A549 (cell line): ENCODE data around the gene PHC2. TPM values are rescaled to one million over a fixed set of nuclear protein-coding genes. Genes with fewer than 3 reads are reported as not detected.

Experiments used
- ATAC-seq, 2 experiments: fragments of 200-7000 bp in 1 of 2; fragments of >200 bp in 1 of 2; cut with Nextera tagmentation in 1 of 2; cut with Tn5 transposase in 1 of 2; 3 replicates each; pipeline versions ENCODE4 v1.8.0 to v1.9.1; 2018 to 2020; ENCODE audit warnings: mild to moderate bottlenecking in 1 of 2, moderate library complexity in 1 of 2
- CTCF ChIA-PET: fragments of 300-600 bp; sonication (Branson Sonifier 250); formaldehyde crosslinking; extraction: SDS; loops from one replicate; lab custom pipeline; 2021; ENCODE audit warnings: antibody characterized with exemption, inconsistent platforms; lab: Yijun Ruan, JAX
- POLR2A ChIA-PET: fragments of 350-600 bp; formaldehyde crosslinking; extraction: SDS; loops from one replicate; lab custom pipeline; 2021; ENCODE audit warnings: antibody characterized with exemption, inconsistent platforms; lab: Yijun Ruan, JAX
- DNase-seq, 2 experiments: peaks; one replicate each; pipeline versions ENCODE4 v3.0.0 to v3.0.0-alpha.2; 2011 to 2016; ENCODE audit warnings: low read depth in 1 of 2, low spot score in 1 of 2
- FAIRE-seq: peaks from 2 replicates; lab custom pipeline; 2011; peaks lifted over from hg19 to GRCh38; lab: Jason Lieb, UNC
- H3K27ac ChIP-seq, 2 experiments: fragments of >200 bp; sonication (Bioruptor Twin); formaldehyde crosslinking; 3 replicates each; pipeline ENCODE4 v1.5.1; 2016 to 2017
- H3K4me1 ChIP-seq: fragments of >200 bp; sonication (Bioruptor Twin); formaldehyde crosslinking; 3 replicates; pipeline ENCODE4 v1.6.1; 2016
- H3K4me2 ChIP-seq: fragments of >200 bp; sonication (Bioruptor Twin); formaldehyde crosslinking; 3 replicates; pipeline ENCODE4 v1.6.1; 2016
- H3K4me3 ChIP-seq: fragments of >200 bp; sonication (Bioruptor Twin); formaldehyde crosslinking; 3 replicates; pipeline ENCODE4 v1.5.1; 2016
- H3K9me3 ChIP-seq: fragments of >200 bp; sonication (Bioruptor Twin); formaldehyde crosslinking; 3 replicates; pipeline ENCODE4 v1.6.1; 2016
- BHLHE40 ChIP-seq: IDR thresholded peaks from 2 replicates; pipeline ENCODE4 v1.6.1; 2012; ENCODE audit warnings: low read depth, low read length, inconsistent platforms
- CEBPB ChIP-seq, 2 experiments: fragments of >200 bp in 1 of 2; sonication (Bioruptor Twin) in 1 of 2; formaldehyde crosslinking in 1 of 2; IDR thresholded peaks; 2 replicates each; pipeline ENCODE4 v1.6.1; 2012 to 2016
- EHMT2 ChIP-seq: fragments of 200-600 bp; sonication (generic); IDR thresholded peaks from 2 replicates; pipeline ENCODE4 v1.6.1; 2016; ENCODE audit warnings: antibody characterized with exemption, low read depth, mild to moderate bottlenecking, moderate library complexity
- EP300 ChIP-seq, 2 experiments: fragments of >200 bp; sonication (Bioruptor Twin); formaldehyde crosslinking; IDR thresholded peaks; 2 replicates in 1 of 2; 3 replicates in 1 of 2; pipeline ENCODE4 v1.6.1; 2016 to 2017
- FOXS1 ChIP-seq: fragments of 250-450 bp; sonication (Bioruptor Pico); IDR thresholded peaks from 2 replicates; pipeline ENCODE4 v1.5.0; 2020; ENCODE audit warnings: mild to moderate bottlenecking, moderate library complexity
- GATA3 ChIP-seq: IDR thresholded peaks from 2 replicates; pipeline ENCODE4 v1.6.1; 2012; ENCODE audit warnings: borderline replicate concordance
- HOXB13 ChIP-seq: fragments of 250-450 bp; sonication (Bioruptor Pico); IDR thresholded peaks from 2 replicates; pipeline ENCODE4 v1.5.0; 2020; ENCODE audit warnings: low read depth, mild to moderate bottlenecking, moderate library complexity
- KDM1A ChIP-seq: fragments of 200-600 bp; sonication (generic); IDR thresholded peaks from 2 replicates; pipeline ENCODE4 v1.6.1; 2016; ENCODE audit warnings: low read depth, mild to moderate bottlenecking
- NFE2L2 ChIP-seq: fragments of 150-350 bp; conservative IDR thresholded peaks from 2 replicates; pipeline ENCODE4 v1.6.1; 2014; ENCODE audit warnings: low read length
- PBX3 ChIP-seq: IDR thresholded peaks from 2 replicates; pipeline ENCODE4 v1.6.1; 2012
- RARB ChIP-seq: fragments of 250-450 bp; sonication (Bioruptor Pico); IDR thresholded peaks from 2 replicates; pipeline ENCODE4 v1.8.0; 2021; ENCODE audit warnings: mild to moderate bottlenecking, moderate library complexity
- REST ChIP-seq: fragments of 200-600 bp; sonication (generic); IDR thresholded peaks from 2 replicates; pipeline ENCODE4 v1.6.1; 2016; ENCODE audit warnings: antibody characterized with exemption, mild to moderate bottlenecking, moderate library complexity
- RFX5 ChIP-seq: fragments of 450-650 bp; IDR thresholded peaks from 2 replicates; pipeline ENCODE4 v1.7.1; 2014; ENCODE audit warnings: antibody characterized with exemption, mild to moderate bottlenecking, moderate library complexity
- SREBF2 ChIP-seq: fragments of 450-650 bp; IDR thresholded peaks from 2 replicates; pipeline ENCODE4 v1.6.1; 2014; ENCODE audit warnings: mild to moderate bottlenecking, moderate library complexity
- TFCP2L1 ChIP-seq: fragments of 250-450 bp; sonication (Bioruptor Pico); IDR thresholded peaks from 2 replicates; pipeline ENCODE4 v1.5.0; 2021; ENCODE audit warnings: mild to moderate bottlenecking
- USF2 ChIP-seq: fragments of 450-650 bp; IDR thresholded peaks from 2 replicates; pipeline ENCODE4 v1.6.1; 2014; ENCODE audit warnings: antibody characterized with exemption
- ZSCAN20 ChIP-seq: fragments of 250-450 bp; sonication (Bioruptor Pico); IDR thresholded peaks from 2 replicates; pipeline ENCODE4 v1.8.0; 2022; ENCODE audit warnings: mild to moderate bottlenecking, moderate library complexity
- WGBS: methylation state at CpG from one replicate; pipeline ENCODE4 v1.1.6; 2017; ENCODE audit errors: missing lambda C conversion rate; 5-methylcytosine and 5-hydroxymethylcytosine counted together
- polyA plus RNA-seq, 4 experiments: library from polyadenylated mRNA; depleted of rRNA in 3 of 4; stranded (reverse); fragments of >200 nt; fragmentation: RNase III in 1 of 4; extraction: RNeasy Plus Mini Kit Qiagen cat#74134 plus additional on column Dnase treatment in 1 of 4; gene quantifications; 2 replicates in 3 of 4; 3 replicates in 1 of 4; pipeline ENCODE4 v1.2.3, GENCODE V29; 2011 to 2017

The PHC2 gene
- polyA plus RNA-seq, 2 of the 4 experiments (the other 2 are of a cell fraction), result 29.9 to 33.2 TPM

GRCh38 chr1:33397994-33398393, 32.9 kb downstream of the PHC2 start:
- Histone ChIP-seq H3K9me3 (no peaks in the 10 kb centered on the region), H3K4me1 (no peaks in the 10 kb centered on the region), H3K4me3 (no peak overlapping the region), H3K4me2 (no peak overlapping the region), H3K27ac (no peak overlapping the region)
- ChIA-PET POLR2A (no interaction called here), CTCF (no interaction called here)
- no peak for TF ChIP-seq HOXB13
- no peak for TF ChIP-seq REST
- FAIRE-seq (no peak), DNase-seq (no peak), ATAC-seq (no peak)

GRCh38 chr1:33397125-33397506, 33.8 kb downstream of the PHC2 start:
- ATAC-seq (no peak), FAIRE-seq (no peak), DNase-seq (no peak)
- Histone ChIP-seq H3K4me3 (no peak overlapping the region), H3K9me3 (no peaks in the 10 kb centered on the region), H3K4me1 (no peaks in the 10 kb centered on the region), H3K27ac (no peak overlapping the region), H3K4me2 (no peak overlapping the region)
- POLR2A ChIA-PET, result no interaction called here
- CTCF ChIA-PET, result interaction anchor here (1.3 kb wide), 1 partner anchor 216 kb away, joined by 4 read pairs; no protein-coding TSS in a partner anchor
- TF ChIP-seq CEBPB (IDR thresholded peaks at IDR 0.05), result no peak
- TF ChIP-seq BHLHE40, result no peak
- no peak for TF ChIP-seq EHMT2
- TF ChIP-seq RFX5, result no peak
- TF ChIP-seq NFE2L2, result no peak
- no peak for TF ChIP-seq TFCP2L1 (CRISPR knock-in tag)
- TF ChIP-seq ZSCAN20 (CRISPR knock-in tag), result no peak
- TF ChIP-seq REST, result no peak
- TF ChIP-seq USF2, result no peak
- no peak for TF ChIP-seq KDM1A
- TF ChIP-seq GATA3, result no peak
- TF ChIP-seq SREBF2, result no peak
- TF ChIP-seq FOXS1, result no peak
- TF ChIP-seq EP300 (IDR thresholded peaks at IDR 0.05), result no peak
- no peak for TF ChIP-seq PBX3
- TF ChIP-seq RARB (CRISPR knock-in tag), result no peak
- WGBS, result 43% methylated on average over 2 of the region's 2 CpGs
